ENCODE data around the gene UVRAG.

UVRAG gene

DNA sequence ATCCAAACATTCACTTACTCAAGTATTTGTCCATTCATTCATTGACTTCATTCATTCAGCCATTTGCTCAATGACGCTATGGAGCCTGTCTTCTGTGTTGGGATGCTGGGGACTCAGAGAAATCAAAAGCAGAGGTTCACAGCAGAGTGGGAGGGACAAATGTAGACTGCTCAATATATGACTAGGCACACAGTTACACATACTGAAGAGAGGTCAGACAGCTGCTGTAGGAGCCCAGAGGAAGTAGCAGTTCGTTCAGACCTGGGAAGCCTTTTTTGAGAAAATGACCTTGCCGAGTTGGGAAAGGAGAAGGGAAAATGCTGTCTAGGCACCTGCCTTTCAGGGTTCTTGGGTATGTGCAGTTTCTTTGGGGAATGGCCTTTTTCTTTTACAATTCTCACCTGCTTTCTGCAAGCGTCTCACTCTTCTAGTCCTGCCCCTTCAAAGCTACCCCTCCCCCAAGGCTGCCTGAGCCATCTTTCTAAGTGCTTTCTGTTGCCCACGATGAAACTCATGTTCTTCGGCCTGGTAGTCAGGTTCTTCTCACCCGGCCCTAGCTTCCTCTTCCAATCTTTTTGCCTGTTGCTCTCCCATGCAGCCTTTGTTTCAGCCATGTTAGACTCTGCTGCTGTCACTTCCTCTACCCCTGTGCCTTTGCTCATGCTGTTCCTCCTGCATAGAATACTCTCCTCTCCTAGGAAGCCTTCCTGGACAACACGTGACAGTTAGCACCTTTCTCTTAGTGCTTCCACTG, 4.2 kb upstream of the UVRAG start:
- DNase-seq = no peak

DNA sequence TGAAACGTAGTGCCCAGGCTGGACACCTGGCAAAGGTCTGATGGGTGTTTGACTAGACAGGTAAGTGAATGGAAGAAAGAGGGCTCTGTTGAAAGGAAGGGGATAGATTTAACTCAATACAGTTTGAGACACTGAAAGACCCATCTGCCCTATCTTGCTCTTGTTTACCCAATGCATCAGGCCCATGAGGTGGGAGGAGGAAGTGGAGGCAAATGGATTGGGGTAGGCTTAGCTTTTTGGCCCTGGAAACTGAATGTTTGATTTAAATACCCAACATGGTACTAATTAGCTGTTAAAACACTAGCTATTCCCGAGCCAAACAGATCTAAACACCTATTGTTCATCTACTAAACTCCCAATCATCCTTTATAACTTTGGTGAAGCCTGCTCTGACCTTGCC, 3.5 kb upstream of the UVRAG start:
- DNase-seq = no peak

GRCh38 chr11:75812542-75813040, 2.4 kb upstream of the UVRAG start:
- DNase-seq = no peak

GRCh38 chr11:75813124-75813523, 1.9 kb upstream of the UVRAG start:
- no peak for DNase-seq

GRCh38 chr11:75813622-75814039, 1.4 kb upstream of the UVRAG start:
- DNase-seq = no peak

DNA sequence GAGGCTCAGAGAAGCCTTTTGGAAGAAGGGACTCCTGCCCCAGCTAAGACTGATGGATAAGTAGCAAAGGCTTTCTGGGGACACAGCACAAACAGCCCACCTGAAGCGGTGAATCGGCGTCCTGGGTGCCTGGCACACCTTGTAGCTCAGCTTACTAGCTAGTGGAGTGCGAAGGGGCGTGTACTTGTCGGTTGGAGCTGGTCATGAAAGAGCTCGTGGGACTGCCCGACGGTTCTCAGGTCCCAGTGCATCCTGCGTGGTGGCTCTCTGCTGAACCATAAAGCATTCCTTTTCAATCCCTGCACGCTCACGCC, 690 bp upstream of the UVRAG start:
- DNase-seq = no peak

DNA sequence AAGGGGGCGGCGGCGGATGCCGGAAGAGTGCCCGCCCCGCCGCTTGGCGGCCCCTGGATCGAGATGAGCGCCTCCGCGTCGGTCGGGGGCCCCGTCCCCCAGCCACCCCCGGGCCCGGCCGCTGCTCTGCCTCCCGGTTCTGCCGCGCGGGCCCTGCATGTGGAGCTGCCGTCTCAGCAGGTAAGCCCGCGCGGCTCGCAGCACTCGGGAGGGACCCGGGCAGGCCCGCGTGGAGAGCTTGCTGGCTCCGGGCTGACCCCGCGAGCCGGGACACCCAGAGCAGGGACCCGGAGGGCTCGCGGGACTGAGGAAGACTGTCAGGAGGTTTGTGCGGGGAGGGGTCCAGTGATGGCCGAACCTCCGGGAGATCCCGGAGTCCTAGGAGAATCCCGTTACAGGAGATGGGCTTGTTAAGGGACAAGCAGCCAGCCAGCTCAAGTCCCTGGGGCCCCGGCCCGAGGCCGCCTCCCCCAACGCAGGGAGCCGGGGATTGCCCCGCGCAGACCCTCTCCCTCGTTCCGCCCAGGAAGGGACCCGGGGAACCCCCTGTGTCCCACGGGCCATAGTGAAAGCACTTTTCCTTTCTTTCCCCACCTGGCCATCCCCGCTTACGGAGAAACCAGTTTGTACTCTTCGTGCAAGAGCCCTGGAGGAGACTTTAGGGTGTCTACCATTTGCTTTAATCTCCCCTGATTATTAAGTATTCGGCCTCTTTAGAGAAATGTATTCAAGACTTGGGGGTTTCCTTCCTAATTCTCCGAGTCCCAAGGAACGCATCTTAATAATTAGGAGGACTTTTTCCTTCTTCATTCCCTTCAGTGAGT, 547 bp downstream of the UVRAG start:
- peak; percentile 33 for DNase-seq

DNA sequence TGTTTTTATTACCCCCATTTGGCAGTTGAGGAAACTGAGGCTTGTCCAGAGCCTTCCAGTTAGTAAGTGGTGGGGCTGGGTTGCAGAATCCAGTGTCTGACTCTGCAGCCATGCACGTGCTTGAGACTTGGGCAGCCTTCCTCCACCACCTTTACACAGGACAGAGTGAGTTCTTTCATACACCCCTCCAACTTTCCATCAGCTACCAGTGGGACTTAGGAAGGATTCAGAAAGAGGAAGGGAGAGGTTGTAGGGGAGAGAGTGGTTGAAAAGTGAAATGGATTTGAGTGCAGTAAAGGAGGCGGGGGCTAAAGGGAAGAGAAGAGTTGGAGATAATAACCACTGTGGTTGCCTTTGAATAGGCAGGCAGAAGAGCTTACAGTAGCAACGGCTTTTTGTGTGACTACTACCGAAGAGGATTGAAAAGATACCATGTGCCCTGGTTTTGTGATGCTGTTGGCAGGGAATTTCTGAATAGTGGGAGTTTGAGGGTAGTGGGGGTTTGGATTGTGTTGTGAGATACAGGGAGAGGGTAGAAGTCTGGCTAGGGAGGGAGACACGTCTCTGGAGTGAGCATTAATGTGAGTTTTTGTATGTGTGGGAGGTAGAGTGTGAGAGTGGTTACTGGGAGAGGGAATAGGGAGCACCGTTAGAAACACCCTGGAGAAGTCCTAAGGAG, 1.7 kb downstream of the UVRAG start:
- DNase-seq = no peak

DNA sequence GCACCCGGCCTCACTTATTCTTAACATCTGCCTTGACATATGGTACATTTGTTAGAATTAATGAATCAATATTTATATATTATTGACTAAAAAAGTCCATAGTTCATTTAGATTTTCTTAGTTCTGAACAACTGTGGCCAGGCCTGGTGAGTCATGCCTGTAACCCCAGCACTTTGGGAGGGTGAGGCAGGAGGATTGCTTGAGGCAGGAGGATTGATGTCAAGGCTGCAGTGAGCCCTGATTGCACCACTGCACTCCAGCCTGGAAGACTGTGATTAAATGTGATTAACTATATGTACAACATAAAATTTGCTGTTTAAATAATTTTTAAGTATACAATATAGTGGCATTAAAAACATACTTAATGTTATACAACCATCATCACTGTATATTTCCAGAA, 5.6 kb downstream of the UVRAG start:
- no peak for DNase-seq

- DNase-seq = no peak
Observed at GRCh38 chr11:75821202-75821601, 6.2 kb downstream of the UVRAG start.

DNA sequence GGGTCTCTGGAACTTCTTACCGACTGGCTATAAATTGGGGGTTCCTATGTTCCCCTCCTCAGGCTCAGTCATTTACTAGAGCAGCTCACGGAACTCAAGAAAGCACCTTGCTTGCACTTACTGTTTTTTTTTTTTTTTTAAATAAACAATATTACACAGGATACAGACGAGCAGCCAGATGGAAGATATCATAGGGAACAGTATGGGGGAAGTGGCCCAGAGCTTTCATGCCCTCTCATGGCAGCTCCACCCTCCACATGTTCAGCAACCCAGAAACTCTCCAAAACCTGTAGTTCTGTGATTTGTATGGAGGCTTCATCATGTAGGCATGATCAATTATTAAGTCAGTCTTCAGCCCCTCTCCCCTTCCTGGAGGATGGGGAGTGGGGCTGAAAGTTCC, 7.5 kb downstream of the UVRAG start:
- DNase-seq = no peak

GRCh38 chr11:75823415-75823814, 8.4 kb downstream of the UVRAG start:
- DNase-seq = no peak

DNA sequence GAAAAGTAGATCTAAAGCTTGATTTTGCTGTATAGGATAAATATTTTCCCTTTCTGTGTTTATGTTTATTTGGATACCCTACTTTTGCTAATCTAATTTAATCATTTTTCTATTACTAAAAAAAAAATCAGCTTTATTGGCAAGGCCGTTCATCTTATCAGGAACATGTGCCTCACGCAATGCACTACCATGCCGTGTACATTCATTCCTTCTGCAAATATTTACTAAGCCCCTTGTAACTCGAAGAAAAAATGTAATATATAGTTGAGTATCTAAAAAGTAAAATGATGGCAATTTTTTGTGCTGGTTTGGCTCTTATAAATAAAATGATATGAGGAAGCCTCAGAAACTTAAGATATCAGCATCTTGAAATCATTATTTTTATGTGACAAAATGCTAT, 8.9 kb downstream of the UVRAG start:
- DNase-seq = no peak

- DNase-seq = no peak
Observed at GRCh38 chr11:75826461-75827230, 11.6 kb downstream of the UVRAG start.

GRCh38 chr11:75827562-75827961, 12.6 kb downstream of the UVRAG start:
- DNase-seq = no peak

GRCh38 chr11:75831915-75832502, 17.0 kb downstream of the UVRAG start:
- DNase-seq = no peak

GRCh38 chr11:75834728-75835127, 19.7 kb downstream of the UVRAG start:
- no peak for DNase-seq

- DNase-seq = no peak
Observed at GRCh38 chr11:75836417-75836816, 21.4 kb downstream of the UVRAG start.

DNA sequence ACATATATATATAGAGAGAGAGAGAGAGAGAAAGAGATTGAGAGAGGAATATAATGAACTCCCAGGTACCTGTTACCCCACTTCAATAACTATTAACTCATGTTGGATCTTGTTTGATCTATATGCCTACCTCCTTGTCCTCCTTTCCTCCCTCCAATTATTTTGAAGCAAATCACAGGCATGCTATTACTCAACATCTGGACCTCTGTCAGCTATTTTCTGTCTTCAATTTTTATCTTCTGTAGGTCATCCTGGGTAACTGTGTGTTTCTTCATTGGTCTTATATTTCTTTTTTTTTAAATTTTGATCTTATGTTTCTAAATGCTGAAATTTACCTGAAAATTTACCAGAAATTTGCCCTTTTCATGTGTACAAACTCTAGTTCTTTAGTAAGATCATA, 24.8 kb downstream of the UVRAG start:
- DNase-seq = no peak

GRCh38 chr11:75840522-75840921, 25.5 kb downstream of the UVRAG start:
- no peak for DNase-seq

DNA sequence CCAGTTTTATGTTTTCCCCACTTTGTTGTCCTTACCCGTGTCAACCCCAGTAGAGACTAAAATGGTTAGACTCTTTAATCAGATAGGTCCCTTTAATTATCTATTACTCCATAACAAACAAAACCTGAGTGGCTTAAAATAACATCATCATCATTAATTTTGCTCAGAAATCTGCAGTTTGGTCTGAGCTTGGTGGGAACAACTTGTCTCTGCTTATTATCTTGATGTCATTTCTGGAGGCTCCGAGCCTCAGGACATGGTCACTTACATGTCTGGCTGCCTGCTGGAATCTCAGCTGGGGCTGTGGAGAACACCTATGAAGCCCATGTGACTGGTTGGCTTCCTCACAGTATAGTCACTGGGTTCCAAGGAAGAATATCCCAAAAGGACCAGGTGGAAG, 26.7 kb downstream of the UVRAG start:
- DNase-seq = no peak

- DNase-seq = no peak
Observed at GRCh38 chr11:75845324-75845723, 30.3 kb downstream of the UVRAG start.

GRCh38 chr11:75849894-75850293, 34.9 kb downstream of the UVRAG start:
- DNase-seq = no peak

Data from stimulated activated CD4-positive, alpha-beta T cell treated with anti-CD3 and anti-CD28 coated beads, Interleukin-4, amount 100 ng/mL, for 24 hours (primary cell).